Common myeloid progenitor, CD34-positive (primary cell): Measurements from ENCODE around the gene CTNNBL1.

ENCODE experiments used
- CTCF ChIA-PET: fragments of 350-600 bp; sonication (Branson Sonifier 250); formaldehyde crosslinking; loops from one replicate; lab custom pipeline; 2021; ENCODE audit warnings: antibody characterized with exemption; lab: Charles Lee
- POLR2A ChIA-PET: fragments of 350-600 bp; sonication (Branson Sonifier 250); formaldehyde crosslinking; loops from one replicate; lab custom pipeline; 2021; ENCODE audit warnings: antibody characterized with exemption; lab: Charles Lee
- DNase-seq, 3 donors: peaks; one replicate each; pipeline versions ENCODE4 v3.0.0 to v3.0.0-alpha.2; 2013
- H3K27ac ChIP-seq, 2 experiments: 1 replicate in 1 of 2; 2 replicates in 1 of 2; pipeline ENCODE4 v1.7.0; 2013; ENCODE audit warnings: inconsistent platforms in 2 of 2, low read length in 2 of 2, mild to moderate bottlenecking in 2 of 2, low read depth in 1 of 2, moderate library complexity in 1 of 2; ENCODE audit not compliant: severe bottlenecking in 2 of 2, insufficient read depth in 1 of 2, poor library complexity in 1 of 2
- H3K27me3 ChIP-seq, 5 experiments: replicated peaks in 2 of 5; 1 replicate in 3 of 5; 2 replicates in 2 of 5; pipeline versions ENCODE4 v1.6.1 to v1.7.0; 2013; ENCODE audit warnings: low read length in 4 of 5, mild to moderate bottlenecking in 2 of 5, moderate library complexity in 2 of 5, inconsistent platforms in 1 of 5; ENCODE audit not compliant: insufficient read depth in 5 of 5, control insufficient read depth in 4 of 5
- H3K36me3 ChIP-seq, 4 experiments: 1 replicate in 2 of 4; 2 replicates in 2 of 4; pipeline versions ENCODE4 v1.6.1 to v1.7.0; 2013; ENCODE audit warnings: low read length in 3 of 4, control low read depth in 1 of 4, mild to moderate bottlenecking in 1 of 4; ENCODE audit not compliant: control insufficient read depth in 4 of 4, insufficient read depth in 4 of 4
- H3K4me1 ChIP-seq, 4 experiments: 1 replicate in 3 of 4; 2 replicates in 1 of 4; pipeline versions ENCODE4 v1.6.1 to v1.7.1; 2013; ENCODE audit warnings: low read length in 3 of 4, mild to moderate bottlenecking in 3 of 4, control low read depth in 1 of 4, inconsistent platforms in 1 of 4, moderate library complexity in 1 of 4; ENCODE audit not compliant: control insufficient read depth in 4 of 4, insufficient read depth in 4 of 4; ENCODE audit errors: control extremely low read depth in 1 of 4
- H3K4me3 ChIP-seq, 7 experiments: 1 replicate in 4 of 7; 2 replicates in 3 of 7; pipeline versions ENCODE4 v1.5.1 to v1.7.0; 2013; ENCODE audit warnings: mild to moderate bottlenecking in 7 of 7, low read length in 6 of 7, moderate library complexity in 6 of 7, inconsistent platforms in 2 of 7, low read depth in 2 of 7, control low read depth in 1 of 7; ENCODE audit not compliant: insufficient read depth in 4 of 7, control insufficient read depth in 1 of 7; ENCODE audit errors: extremely low read depth in 1 of 7
- H3K9me3 ChIP-seq, 5 experiments: 1 replicate in 4 of 5; 2 replicates in 1 of 5; pipeline versions ENCODE4 v1.6.1 to v1.7.1; 2013; ENCODE audit warnings: low read length in 4 of 5, mild to moderate bottlenecking in 2 of 5, inconsistent platforms in 1 of 5, low read depth in 1 of 5, moderate library complexity in 1 of 5; ENCODE audit not compliant: control insufficient read depth in 4 of 5, insufficient read depth in 2 of 5; ENCODE audit errors: control extremely low read depth in 1 of 5
- WGBS: methylation state at CpG from one replicate; pipeline ENCODE4 v1.1.5; 2013; ENCODE audit not compliant: insufficient coverage; 5-methylcytosine and 5-hydroxymethylcytosine counted together

Gene CTNNBL1

GRCh38 chr20:37776526-37776925 is 82.7 kb downstream of the CTNNBL1 start:
- no peak overlapping the region for H3K4me3 ChIP-seq
- CTCF ChIA-PET, result no interaction called here
- no peaks in the 10 kb centered on the region for H3K9me3 ChIP-seq
- no CpG with 5 or more reads among the region's 3 CpGs for WGBS
- no peaks in the 10 kb centered on the region for H3K27me3 ChIP-seq
- H3K27ac ChIP-seq, result no peak overlapping the region
- DNase-seq, result no peak
- H3K4me1 ChIP-seq, result peaks cover 0 to 6% (median 0%) of the 10 kb centered on the region in 4 experiments
- peaks cover 4 to 26% (median 16%) of the 10 kb centered on the region in 4 experiments for H3K36me3 ChIP-seq
- POLR2A ChIA-PET, result no interaction called here

GRCh38 chr20:37777012-37777950 is 83.5 kb downstream of the CTNNBL1 start:
- no peak for DNase-seq
- 78% methylated on average over 7 of the region's 8 CpGs for WGBS
- POLR2A ChIA-PET, result interaction anchor here (0.6 kb wide), 1 partner anchor 1515 kb away, joined by 3 read pairs; no protein-coding TSS in a partner anchor
- H3K4me1 ChIP-seq, result peaks cover 0 to 6% (median 0%) of the 10 kb centered on the region in 4 experiments
- no peaks in the 10 kb centered on the region for H3K9me3 ChIP-seq
- H3K36me3 ChIP-seq, result peaks cover 3 to 29% (median 19%) of the 10 kb centered on the region in 4 experiments
- CTCF ChIA-PET, result interaction anchor here (1.5 to 1.9 kb wide), 2 partner anchors 16 to 30 kb away, joined by 5 read pairs; no protein-coding TSS in a partner anchor
- no peak overlapping the region for H3K4me3 ChIP-seq
- no peak overlapping the region for H3K27ac ChIP-seq
- H3K27me3 ChIP-seq, result no peaks in the 10 kb centered on the region

- no peak overlapping the region for H3K27ac ChIP-seq
- H3K36me3 ChIP-seq, result peaks cover 3 to 27% (median 20%) of the 10 kb centered on the region in 4 experiments
- H3K27me3 ChIP-seq, result no peaks in the 10 kb centered on the region
- POLR2A ChIA-PET, result interaction anchor here (0.6 kb wide), 1 partner anchor 1516 kb away, joined by 3 read pairs; no protein-coding TSS in a partner anchor
- no peaks in the 10 kb centered on the region for H3K9me3 ChIP-seq
- H3K4me1 ChIP-seq, result peaks cover 0 to 6% (median 0%) of the 10 kb centered on the region in 4 experiments
- DNase-seq, result no peak
- H3K4me3 ChIP-seq, result no peak overlapping the region
- CTCF ChIA-PET, result interaction anchor here (1.5 to 1.9 kb wide), 2 partner anchors 17 to 29 kb away, joined by 5 read pairs; no protein-coding TSS in a partner anchor
Observed at GRCh38 chr20:37777988-37778659, 84.3 kb downstream of the CTNNBL1 start.

DNA sequence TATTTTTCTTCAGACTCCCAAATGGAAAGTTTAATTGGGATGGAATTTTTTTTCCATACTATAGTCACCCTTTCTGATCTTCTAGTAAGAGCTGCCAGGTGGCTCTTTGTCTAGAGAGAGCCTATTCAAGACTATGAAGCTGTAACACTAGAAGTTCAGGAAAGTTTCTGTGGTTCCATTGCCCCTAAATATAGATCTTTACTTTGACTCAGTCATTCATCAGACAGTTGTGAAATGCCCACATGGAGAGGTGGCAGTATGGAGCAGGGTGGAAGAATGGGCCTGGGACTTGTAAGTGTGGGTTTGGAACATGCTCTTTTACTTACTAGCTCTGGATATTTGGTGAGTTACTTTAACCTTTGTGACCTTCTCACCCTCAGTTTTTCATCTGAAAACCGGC is 87.8 kb downstream of the CTNNBL1 start:
- WGBS, result no CpG with 5 or more reads among the region's 1 CpG
- POLR2A ChIA-PET, result interaction anchor here (0.5 to 1.1 kb wide), 2 partner anchors 10 to 33 kb away, joined by 3 read pairs; no protein-coding TSS in a partner anchor
- DNase-seq, result no peak

DNA sequence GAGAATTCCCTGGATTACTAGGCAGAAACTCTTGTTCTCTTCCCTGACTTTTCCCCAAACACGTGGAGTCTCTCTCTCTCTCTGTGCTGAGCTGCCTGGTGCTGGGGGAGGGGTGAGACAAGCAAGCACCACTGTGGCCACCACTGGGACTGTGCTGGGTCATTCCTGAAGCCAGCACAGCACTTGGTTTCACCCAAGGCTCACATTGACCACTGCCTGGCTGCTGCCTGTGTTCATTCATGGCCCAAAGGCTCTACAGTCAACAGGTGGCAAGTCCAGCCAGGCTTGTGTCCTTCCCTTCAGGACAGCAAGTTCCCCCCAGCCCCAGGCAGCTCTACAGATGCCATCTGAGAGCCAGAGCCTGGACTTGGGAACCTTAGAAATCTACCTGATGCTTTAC is 92.2 kb downstream of the CTNNBL1 start:
- POLR2A ChIA-PET, result no interaction called here
- Histone ChIP-seq H3K4me3 (no peak overlapping the region), H3K27me3 (no peaks in the 10 kb centered on the region), H3K27ac (no peak overlapping the region), H3K4me1 (no peaks in the 10 kb centered on the region), H3K9me3 (peaks cover 0 to 3% (median 0%) of the 10 kb centered on the region in 5 experiments), H3K36me3 (peaks cover 16 to 49% (median 34%) of the 10 kb centered on the region in 4 experiments)
- 60% methylated on average over 1 of the region's 1 CpG for WGBS
- CTCF ChIA-PET, result no interaction called here
- DNase-seq, result no peak

More for the DNA sequence above, 87.8 kb downstream of the CTNNBL1 start:
- CTCF ChIA-PET, result interaction anchor here (1.2 to 1.5 kb wide), 3 partner anchors 31 to 216 kb away, joined by 3 to 4 read pairs (median 3); no protein-coding TSS in a partner anchor
- peaks cover 6 to 40% (median 24%) of the 10 kb centered on the region in 4 experiments for H3K36me3 ChIP-seq
- no peak overlapping the region for H3K27ac ChIP-seq
- H3K4me3 ChIP-seq, result no peak overlapping the region
- no peaks in the 10 kb centered on the region for H3K9me3 ChIP-seq
- no peaks in the 10 kb centered on the region for H3K27me3 ChIP-seq
- H3K4me1 ChIP-seq, result peaks cover 0 to 6% (median 0%) of the 10 kb centered on the region in 4 experiments

DNA sequence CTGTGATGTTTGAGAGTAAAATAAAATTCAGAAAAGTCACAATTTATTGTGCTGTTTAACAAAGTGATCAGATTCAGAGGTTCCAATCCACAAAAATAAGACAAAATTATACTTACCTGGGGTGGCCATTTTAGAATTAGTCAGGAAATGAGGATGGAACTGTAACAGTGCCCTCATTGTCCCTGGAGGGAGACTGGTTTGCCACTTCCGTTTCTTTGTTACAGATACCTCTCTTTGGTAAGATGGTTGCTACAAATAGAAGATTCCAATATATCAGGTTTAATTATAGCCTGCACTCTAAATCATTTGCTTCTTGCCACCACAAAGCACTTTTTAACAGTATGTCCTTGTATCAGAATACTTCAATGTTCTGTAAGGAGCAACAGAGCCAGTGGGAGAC is 95.6 kb downstream of the CTNNBL1 start:
- ChIA-PET CTCF (no interaction called here), POLR2A (no interaction called here)
- H3K4me1 ChIP-seq, result no peaks in the 10 kb centered on the region

More for the DNA sequence above, 95.6 kb downstream of the CTNNBL1 start:
- H3K36me3 ChIP-seq, result peaks cover 19 to 56% (median 36%) of the 10 kb centered on the region in 4 experiments
- WGBS, result no CpG with 5 or more reads among the region's 1 CpG
- no peak overlapping the region for H3K27ac ChIP-seq
- H3K27me3 ChIP-seq, result no peaks in the 10 kb centered on the region
- peaks cover 0 to 6% (median 3%) of the 10 kb centered on the region in 5 experiments for H3K9me3 ChIP-seq
- no peak for DNase-seq
- H3K4me3 ChIP-seq, result no peak overlapping the region
